GM12872 (cell line): Measurements from ENCODE around the gene C12orf60.
A peak's percentile ranks its signal among the peaks of the same experiment; 100 is the strongest.

ENCODE experiments used
- CTCF ChIP-seq: IDR thresholded peaks from 3 replicates; pipeline ENCODE4 v1.5.1; 2011; ENCODE audit warnings: low read depth, mild to moderate bottlenecking, low read length, moderate library complexity; ENCODE audit not compliant: insufficient read depth

Gene C12orf60, protein sequence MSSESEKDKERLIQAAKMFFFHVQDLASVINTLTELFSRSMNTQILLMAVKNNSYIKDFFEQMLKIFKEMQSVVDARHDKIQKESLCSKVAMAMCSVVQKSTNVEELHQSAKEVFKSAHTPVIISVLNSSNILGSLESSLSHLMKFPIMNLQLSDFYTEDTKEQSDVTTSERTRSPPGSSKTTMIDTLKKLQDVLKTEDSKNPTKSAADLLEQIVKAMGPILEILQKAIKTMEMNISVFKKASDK

DNA sequence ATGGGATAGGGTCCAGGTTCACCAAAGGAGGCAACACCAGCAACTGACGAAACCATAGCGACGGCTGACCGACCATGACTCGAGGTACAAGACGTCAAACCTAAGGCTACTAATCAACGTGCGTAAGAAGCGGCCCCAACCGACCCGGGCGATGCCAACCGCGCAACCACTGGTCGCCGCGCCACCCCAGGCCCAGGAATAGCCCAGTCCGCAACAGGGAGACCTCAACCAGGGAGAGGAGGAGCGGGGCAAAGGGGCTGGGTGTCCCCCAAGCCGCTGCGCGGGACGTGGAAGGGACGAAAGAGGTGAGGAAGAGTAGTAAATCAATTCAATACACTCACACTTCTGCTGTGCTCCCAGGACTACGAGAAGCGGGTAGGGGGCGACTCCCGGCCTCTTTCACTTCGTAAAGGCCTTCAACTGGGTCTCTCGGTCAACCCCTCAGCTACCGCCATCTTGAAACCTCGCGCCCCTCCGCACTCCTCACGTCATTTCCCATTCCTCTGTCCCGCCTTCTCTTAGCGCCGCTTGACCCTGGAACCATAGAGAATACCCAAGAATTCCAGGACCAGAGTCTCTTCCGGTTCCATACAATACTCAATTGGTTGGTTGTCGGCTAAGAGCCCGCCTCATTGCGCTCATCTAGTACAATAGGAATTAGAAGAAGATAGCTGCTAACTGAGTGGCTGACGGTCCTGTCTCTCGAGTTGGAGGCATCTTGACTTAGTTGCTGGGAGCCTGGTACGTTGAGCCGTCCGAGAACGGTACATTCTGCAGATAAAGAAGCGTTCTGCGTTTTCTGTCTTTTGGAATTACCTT lies at the start of gene C12orf60, which contains the start of gene WBP11:
C12orf60 (plus strand) TSS at position 660 of the 819 bp plus-strand sequence. CDS start 19,266 bp downstream, outside the sequence.
WBP11 (minus strand) TSS at position 468 of the 819 bp plus-strand sequence. CDS start 2,095 bp downstream, outside the sequence.
- TF ChIP-seq CTCF = no peak

DNA sequence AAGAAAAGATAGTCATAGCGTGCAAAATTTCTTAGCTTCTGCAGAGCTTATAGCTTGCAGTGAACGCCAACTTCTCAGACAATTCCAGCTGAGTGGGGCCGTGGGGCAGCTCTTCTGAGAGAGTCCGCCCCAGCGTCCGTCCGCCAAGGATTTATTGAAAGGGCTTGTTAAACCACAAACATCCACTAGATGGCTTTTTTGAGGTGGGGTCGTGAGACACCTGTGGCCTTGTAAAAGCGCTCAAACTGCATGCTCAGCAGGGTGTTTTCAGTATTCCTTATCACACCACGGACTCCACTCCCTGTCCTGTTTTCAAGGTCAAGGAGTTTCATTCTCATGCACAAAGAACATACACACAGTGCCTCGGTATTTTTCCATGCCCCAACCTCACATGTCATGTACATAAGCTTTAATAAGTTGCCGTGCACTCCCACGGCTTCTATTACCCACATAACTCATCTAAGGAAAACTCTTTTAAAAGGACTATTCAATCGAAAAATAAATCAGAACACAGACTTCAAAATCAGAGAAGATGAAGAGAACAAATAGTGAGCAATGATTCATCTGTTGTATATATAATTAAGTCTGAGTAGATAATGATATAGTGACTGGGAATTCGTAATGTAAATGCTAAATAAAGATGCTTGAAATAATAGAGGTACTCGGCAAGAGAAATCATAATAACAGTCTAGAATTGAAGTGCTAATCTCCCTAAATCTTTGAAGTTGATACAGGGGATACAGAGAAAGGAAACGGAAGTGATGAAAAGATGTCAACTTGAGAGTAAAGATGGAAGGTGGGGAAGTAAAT lies 46.9 kb upstream of the C12orf60 start:
- TF ChIP-seq CTCF = peak; percentile 43; the same call in 1 of the 3 replicates

DNA sequence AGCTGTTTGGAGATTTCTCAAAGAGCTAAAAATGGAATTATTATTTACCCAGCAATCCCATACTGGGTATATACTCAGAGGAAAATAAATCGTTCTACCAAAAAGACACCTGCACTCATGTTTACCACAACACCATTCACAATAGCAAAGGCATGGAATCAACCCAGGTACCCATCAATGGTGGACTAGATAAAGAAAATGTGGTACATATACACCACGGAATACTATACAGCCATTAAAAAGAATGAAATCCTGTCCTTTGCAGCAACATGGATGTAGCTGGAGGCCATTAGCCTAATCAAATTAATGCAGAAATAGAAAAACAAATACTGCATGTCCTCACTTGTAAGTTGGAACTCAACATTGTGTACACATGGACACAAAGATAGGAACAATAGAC lies 38.1 kb upstream of the C12orf60 start:
- no peak for TF ChIP-seq CTCF

DNA sequence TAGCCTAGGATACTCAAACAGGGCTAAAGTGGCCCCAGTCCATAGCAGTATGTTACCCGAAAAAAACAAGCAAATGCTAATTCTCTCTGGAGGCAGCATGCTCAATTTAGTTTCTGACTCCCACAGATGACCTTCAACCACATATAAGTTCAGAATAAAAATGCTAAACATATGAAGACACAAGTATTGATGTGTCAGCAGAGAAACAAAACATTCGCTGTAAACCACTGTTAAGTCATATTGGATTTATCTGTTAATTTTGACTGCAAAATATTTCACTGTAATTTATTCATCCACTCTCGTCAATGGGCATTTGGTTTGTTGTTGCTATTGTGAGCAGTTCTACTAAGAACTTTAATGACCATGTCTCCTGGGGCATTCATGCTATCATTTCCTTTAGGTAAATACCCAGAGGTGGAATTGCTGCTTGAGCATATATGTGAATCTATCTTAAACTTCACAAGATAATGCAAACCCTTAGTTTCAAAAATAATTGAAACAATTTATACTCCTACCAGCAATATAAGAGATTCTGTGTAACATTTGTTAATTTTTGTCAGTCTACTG lies 36.7 kb upstream of the C12orf60 start:
- no peak for TF ChIP-seq CTCF

DNA sequence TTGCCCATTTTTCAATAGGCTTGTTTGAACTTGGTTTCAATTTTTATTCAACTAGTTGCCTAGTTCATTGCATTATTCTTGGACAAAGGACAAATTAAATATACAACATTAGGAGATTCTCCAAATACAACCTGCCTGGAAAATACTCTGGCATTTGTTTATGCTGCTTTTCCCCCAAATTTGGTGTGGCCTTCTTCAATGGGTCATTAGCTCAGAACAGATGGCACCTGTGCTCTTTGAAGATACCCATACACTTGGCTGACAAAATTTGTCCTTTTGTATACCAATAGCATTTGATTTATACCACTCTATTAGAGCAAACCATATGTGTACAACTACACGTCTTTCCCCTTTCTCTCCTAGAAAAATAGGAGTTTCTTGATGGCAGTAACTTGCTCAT lies 35.9 kb upstream of the C12orf60 start:
- TF ChIP-seq CTCF = no peak

GRCh38 chr12:14768823-14769405 lies 34.6 kb upstream of the C12orf60 start:
- no peak for TF ChIP-seq CTCF
